Measurements from ENCODE around the gene FBXW8. TPM values are rescaled to one million over a fixed set of nuclear protein-coding genes. Genes with fewer than 3 reads are reported as not detected.

FBXW8 gene
- total RNA-seq, 2 donors from 2014 or later, result 8.6 to 8.7 TPM

- H3K4me3 Mint-ChIP-seq, result no peak overlapping the region
- H3K27ac Mint-ChIP-seq, result peak overlapping the region; percentile 21
- no peaks in the 10 kb centered on the region for H3K4me1 Mint-ChIP-seq
- ATAC-seq (no peak), DNase-seq (no peak)
- H3K27me3 Mint-ChIP-seq, result no peaks in the 10 kb centered on the region
- H3K36me3 Mint-ChIP-seq (ENCODE audit: low read depth), result no peaks in the 10 kb centered on the region
- no peaks in the 10 kb centered on the region for H3K9me3 ChIP-seq (ENCODE audit: control insufficient read depth, low read length, poor library complexity, severe bottlenecking)
These were observed 134.0 kb downstream of the FBXW8 start for GRCh38 chr12:117044790-117045159.

DNA sequence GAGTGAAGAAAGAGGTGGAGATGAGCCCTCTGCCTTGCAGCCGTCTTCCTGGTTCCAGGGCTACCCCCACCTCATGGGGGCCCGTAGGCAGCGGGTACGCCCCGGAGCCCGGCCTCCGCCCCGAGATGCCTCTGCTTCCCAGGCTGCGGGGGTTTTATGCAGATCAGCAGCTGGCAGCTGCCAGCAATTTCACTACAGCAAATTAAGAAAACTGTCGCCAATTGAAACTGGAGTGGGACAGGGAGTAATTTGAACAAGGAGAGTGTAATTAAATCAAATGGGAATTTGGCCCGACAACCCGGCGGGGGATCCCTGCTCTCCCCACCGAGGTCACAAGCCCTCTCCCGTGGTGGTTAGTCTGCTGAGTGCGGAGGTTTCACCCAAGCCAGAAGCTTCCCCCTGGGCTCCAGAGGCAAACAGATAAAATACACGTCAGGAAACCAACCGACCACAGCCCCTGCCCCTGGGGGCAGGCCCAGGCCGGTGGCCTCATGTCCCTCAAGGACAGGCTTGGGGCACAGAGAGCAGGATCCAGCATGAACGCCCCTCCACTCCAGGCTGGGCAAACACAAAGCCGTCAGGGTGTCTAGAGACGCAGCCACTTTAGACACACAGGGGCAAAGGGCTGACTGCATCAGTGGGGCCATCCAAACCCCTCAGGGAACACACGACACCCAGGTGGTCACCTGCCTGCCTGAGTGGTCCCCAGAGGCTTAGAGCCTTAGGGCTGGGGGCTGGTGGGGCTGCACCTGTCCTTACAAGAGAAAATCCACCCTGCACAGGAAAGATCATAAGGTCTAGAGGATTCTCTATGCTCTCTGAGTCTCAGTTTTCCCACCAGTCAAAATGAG is 134.6 kb downstream of the FBXW8 start:
- DNase-seq, result no peak
- Mint-ChIP-seq H3K27me3 (no peaks in the 10 kb centered on the region), H3K27ac (peak overlapping the region; percentile 21), H3K4me1 (no peaks in the 10 kb centered on the region), H3K36me3 (ENCODE audit: low read depth) (no peaks in the 10 kb centered on the region), H3K4me3 (no peak overlapping the region)
- H3K9me3 ChIP-seq (ENCODE audit: control insufficient read depth, low read length, poor library complexity, severe bottlenecking), result no peaks in the 10 kb centered on the region
- ATAC-seq, result no peak

GRCh38 chr12:117046011-117046369 is 135.2 kb downstream of the FBXW8 start:
- DNase-seq (no peak), ATAC-seq (no peak)
- Mint-ChIP-seq H3K36me3 (ENCODE audit: low read depth) (no peaks in the 10 kb centered on the region), H3K4me1 (no peaks in the 10 kb centered on the region), H3K27me3 (no peaks in the 10 kb centered on the region), H3K4me3 (no peak overlapping the region), H3K27ac (peak overlapping the region; percentile 19)
- H3K9me3 ChIP-seq (ENCODE audit: control insufficient read depth, low read length, poor library complexity, severe bottlenecking), result no peaks in the 10 kb centered on the region

- peak overlapping the region; percentile 19 for H3K27ac Mint-ChIP-seq
- H3K4me1 Mint-ChIP-seq, result no peaks in the 10 kb centered on the region
- no peaks in the 10 kb centered on the region for H3K36me3 Mint-ChIP-seq (ENCODE audit: low read depth)
- H3K4me3 Mint-ChIP-seq, result no peak overlapping the region
- no peaks in the 10 kb centered on the region for H3K9me3 ChIP-seq (ENCODE audit: control insufficient read depth, low read length, poor library complexity, severe bottlenecking)
- ATAC-seq (no peak), DNase-seq (no peak)
- no peaks in the 10 kb centered on the region for H3K27me3 Mint-ChIP-seq
These were observed 135.7 kb downstream of the FBXW8 start for GRCh38 chr12:117046425-117046824.

DNA sequence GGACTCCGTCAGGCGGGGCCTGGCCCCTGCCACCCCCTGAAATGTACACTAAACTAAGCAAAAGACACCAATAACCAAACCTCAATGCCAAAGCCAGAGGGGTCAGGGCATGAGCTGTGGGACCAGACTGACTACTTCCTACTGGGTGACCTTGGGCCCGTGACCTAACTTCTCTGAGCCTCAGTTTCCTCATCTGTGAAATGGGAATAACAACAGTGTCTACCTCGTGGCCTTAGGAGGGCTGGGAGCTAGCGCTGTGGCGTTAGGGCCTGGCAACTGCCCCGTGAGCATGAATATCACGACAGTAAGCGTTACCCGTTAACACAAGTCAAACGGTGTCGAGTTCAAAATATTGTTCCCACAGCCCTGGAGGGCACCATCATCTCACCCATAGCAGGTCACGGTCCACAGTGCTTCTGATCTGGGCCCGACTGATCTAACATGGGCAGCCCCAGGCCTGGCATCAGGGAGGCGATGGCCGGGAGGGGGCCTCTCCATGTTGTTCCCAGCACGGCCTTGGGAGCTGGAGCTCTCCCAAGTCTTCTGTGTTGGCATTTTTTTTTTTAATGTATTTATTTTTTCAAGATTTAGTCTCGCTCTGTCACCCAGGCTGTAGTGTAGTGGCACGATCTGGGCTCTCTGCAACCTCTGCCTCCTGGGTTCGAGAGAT is 136.2 kb downstream of the FBXW8 start:
- H3K27ac Mint-ChIP-seq, result no peak overlapping the region
- H3K4me1 Mint-ChIP-seq, result no peaks in the 10 kb centered on the region
- H3K4me3 Mint-ChIP-seq, result no peak overlapping the region
- DNase-seq (no peak), ATAC-seq (no peak)
- no peaks in the 10 kb centered on the region for H3K9me3 ChIP-seq (ENCODE audit: control insufficient read depth, low read length, poor library complexity, severe bottlenecking)
- no peaks in the 10 kb centered on the region for H3K36me3 Mint-ChIP-seq (ENCODE audit: low read depth)
- H3K27me3 Mint-ChIP-seq, result no peaks in the 10 kb centered on the region

GRCh38 chr12:117047810-117048584 is 137.2 kb downstream of the FBXW8 start:
- no peak overlapping the region for H3K4me3 Mint-ChIP-seq
- no peaks in the 10 kb centered on the region for H3K36me3 Mint-ChIP-seq (ENCODE audit: low read depth)
- no peak for ATAC-seq
- H3K9me3 ChIP-seq (ENCODE audit: control insufficient read depth, low read length, poor library complexity, severe bottlenecking), result no peaks in the 10 kb centered on the region
- H3K4me1 Mint-ChIP-seq, result no peaks in the 10 kb centered on the region
- no peaks in the 10 kb centered on the region for H3K27me3 Mint-ChIP-seq
- H3K27ac Mint-ChIP-seq, result no peak overlapping the region
- no peak for DNase-seq

DNA sequence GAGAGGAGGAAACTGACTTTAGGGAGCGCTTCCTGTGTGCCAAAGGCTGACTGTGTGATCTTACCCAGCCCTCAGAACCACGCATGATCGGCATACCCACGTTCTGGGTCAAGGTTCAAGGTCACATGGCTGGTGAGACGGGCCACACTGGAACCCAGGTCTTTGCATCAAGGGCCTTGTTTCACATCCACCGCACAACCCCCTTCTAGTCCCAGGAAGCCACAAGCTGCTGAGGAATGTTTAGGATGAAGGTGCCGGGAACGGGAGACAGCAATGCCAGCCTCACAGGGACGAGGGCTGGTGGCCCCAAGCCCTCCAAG is 137.8 kb downstream of the FBXW8 start:
- no peaks in the 10 kb centered on the region for H3K9me3 ChIP-seq (ENCODE audit: control insufficient read depth, low read length, poor library complexity, severe bottlenecking)
- ATAC-seq (no peak), DNase-seq (no peak)
- Mint-ChIP-seq H3K36me3 (ENCODE audit: low read depth) (no peaks in the 10 kb centered on the region), H3K27ac (no peak overlapping the region), H3K4me1 (peaks cover 1% of the 10 kb centered on the region), H3K4me3 (no peak overlapping the region), H3K27me3 (no peaks in the 10 kb centered on the region)

DNA sequence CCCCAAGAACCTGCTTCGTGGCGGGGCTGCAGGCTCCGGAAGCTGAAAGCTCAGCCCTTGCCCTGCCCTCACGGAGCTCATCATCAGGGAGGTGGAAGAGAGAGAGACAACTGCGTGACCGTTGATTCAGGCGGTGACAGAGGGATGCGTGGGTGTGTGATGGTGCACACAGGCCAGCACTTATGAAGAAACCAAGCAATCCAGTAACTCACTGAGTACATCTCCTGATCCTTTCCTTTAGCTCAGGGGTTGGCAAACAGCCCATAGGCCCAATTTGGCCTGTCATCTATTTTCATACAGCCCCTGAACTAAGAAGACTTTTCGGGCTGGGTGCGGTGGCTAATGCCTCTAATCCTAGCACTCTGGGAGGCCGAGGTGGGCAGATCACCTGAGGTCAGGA is 138.5 kb downstream of the FBXW8 start:
- H3K27ac Mint-ChIP-seq, result no peak overlapping the region

GRCh38 chr12:117050060-117050459 is 139.3 kb downstream of the FBXW8 start:
- Mint-ChIP-seq H3K27me3 (no peaks in the 10 kb centered on the region), H3K27ac (no peak overlapping the region), H3K4me3 (no peak overlapping the region), H3K36me3 (ENCODE audit: low read depth) (no peaks in the 10 kb centered on the region), H3K4me1 (peaks cover 3% of the 10 kb centered on the region)
- DNase-seq (no peak), ATAC-seq (no peak)
- no peaks in the 10 kb centered on the region for H3K9me3 ChIP-seq (ENCODE audit: control insufficient read depth, low read length, poor library complexity, severe bottlenecking)

More for the DNA sequence above, 138.5 kb downstream of the FBXW8 start:
- ATAC-seq (no peak), DNase-seq (no peak)
- H3K27me3 Mint-ChIP-seq, result no peaks in the 10 kb centered on the region
- no peaks in the 10 kb centered on the region for H3K9me3 ChIP-seq (ENCODE audit: control insufficient read depth, low read length, poor library complexity, severe bottlenecking)
- H3K36me3 Mint-ChIP-seq (ENCODE audit: low read depth), result no peaks in the 10 kb centered on the region
- no peak overlapping the region for H3K4me3 Mint-ChIP-seq
- H3K4me1 Mint-ChIP-seq, result peaks cover 3% of the 10 kb centered on the region

DNA sequence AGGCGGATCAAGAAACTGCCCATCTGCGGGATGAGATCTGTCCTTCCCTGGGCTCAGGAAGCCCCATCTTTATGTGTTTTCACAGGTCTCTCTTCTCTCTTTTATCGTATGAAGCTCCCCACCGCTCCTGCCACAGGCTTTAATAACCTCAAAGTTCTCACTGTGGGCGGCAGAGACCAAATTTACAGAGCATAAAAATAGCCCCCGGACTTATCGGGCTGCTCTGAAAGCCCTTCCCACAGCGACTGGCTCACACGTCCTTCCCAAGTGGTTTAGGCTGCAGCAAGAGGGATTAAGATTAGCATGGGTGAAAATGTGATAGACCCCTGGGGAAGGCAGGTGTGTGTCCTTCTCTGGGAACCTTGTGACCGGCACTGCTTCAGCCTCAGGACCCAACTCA is 140.6 kb downstream of the FBXW8 start:
- no peak overlapping the region for H3K4me3 Mint-ChIP-seq
- no peaks in the 10 kb centered on the region for H3K9me3 ChIP-seq (ENCODE audit: control insufficient read depth, low read length, poor library complexity, severe bottlenecking)
- peaks cover 3% of the 10 kb centered on the region for H3K4me1 Mint-ChIP-seq
- H3K27ac Mint-ChIP-seq, result no peak overlapping the region
- H3K36me3 Mint-ChIP-seq (ENCODE audit: low read depth), result no peaks in the 10 kb centered on the region
- ATAC-seq, result no peak
- no peaks in the 10 kb centered on the region for H3K27me3 Mint-ChIP-seq
- DNase-seq, result no peak

GRCh38 chr12:117052386-117053049 is 141.8 kb downstream of the FBXW8 start:
- Mint-ChIP-seq H3K27ac (no peak overlapping the region), H3K4me1 (peaks cover 3% of the 10 kb centered on the region), H3K4me3 (no peak overlapping the region), H3K36me3 (ENCODE audit: low read depth) (no peaks in the 10 kb centered on the region), H3K27me3 (no peaks in the 10 kb centered on the region)
- no peak for ATAC-seq
- DNase-seq, result no peak
- H3K9me3 ChIP-seq (ENCODE audit: control insufficient read depth, low read length, poor library complexity, severe bottlenecking), result no peaks in the 10 kb centered on the region

GRCh38 chr12:117053050-117053400 is 142.3 kb downstream of the FBXW8 start:
- H3K36me3 Mint-ChIP-seq (ENCODE audit: low read depth), result no peaks in the 10 kb centered on the region
- ATAC-seq, result no peak
- H3K27ac Mint-ChIP-seq, result no peak overlapping the region
- H3K4me3 Mint-ChIP-seq, result no peak overlapping the region
- no peaks in the 10 kb centered on the region for H3K27me3 Mint-ChIP-seq
- no peaks in the 10 kb centered on the region for H3K9me3 ChIP-seq (ENCODE audit: control insufficient read depth, low read length, poor library complexity, severe bottlenecking)
- H3K4me1 Mint-ChIP-seq, result peaks cover 3% of the 10 kb centered on the region
- no peak for DNase-seq

- no peak overlapping the region for H3K27ac Mint-ChIP-seq
- H3K27me3 Mint-ChIP-seq, result no peaks in the 10 kb centered on the region
- no peak overlapping the region for H3K4me3 Mint-ChIP-seq
- H3K36me3 Mint-ChIP-seq (ENCODE audit: low read depth), result no peaks in the 10 kb centered on the region
- DNase-seq (no peak), ATAC-seq (no peak)
- H3K4me1 Mint-ChIP-seq, result peaks cover 3% of the 10 kb centered on the region
- no peaks in the 10 kb centered on the region for H3K9me3 ChIP-seq (ENCODE audit: control insufficient read depth, low read length, poor library complexity, severe bottlenecking)
These were observed 142.9 kb downstream of the FBXW8 start for GRCh38 chr12:117053597-117054201.
